ENCODE data around the gene PRR35. TPM values are rescaled to one million over a fixed set of nuclear protein-coding genes. Genes with fewer than 3 reads are reported as not detected.

PRR35 gene
- total and polyA plus RNA-seq, 2 donors (not counting 3 experiments of a cell fraction or from before 2014, with no cell fraction given), result not detected

DNA sequence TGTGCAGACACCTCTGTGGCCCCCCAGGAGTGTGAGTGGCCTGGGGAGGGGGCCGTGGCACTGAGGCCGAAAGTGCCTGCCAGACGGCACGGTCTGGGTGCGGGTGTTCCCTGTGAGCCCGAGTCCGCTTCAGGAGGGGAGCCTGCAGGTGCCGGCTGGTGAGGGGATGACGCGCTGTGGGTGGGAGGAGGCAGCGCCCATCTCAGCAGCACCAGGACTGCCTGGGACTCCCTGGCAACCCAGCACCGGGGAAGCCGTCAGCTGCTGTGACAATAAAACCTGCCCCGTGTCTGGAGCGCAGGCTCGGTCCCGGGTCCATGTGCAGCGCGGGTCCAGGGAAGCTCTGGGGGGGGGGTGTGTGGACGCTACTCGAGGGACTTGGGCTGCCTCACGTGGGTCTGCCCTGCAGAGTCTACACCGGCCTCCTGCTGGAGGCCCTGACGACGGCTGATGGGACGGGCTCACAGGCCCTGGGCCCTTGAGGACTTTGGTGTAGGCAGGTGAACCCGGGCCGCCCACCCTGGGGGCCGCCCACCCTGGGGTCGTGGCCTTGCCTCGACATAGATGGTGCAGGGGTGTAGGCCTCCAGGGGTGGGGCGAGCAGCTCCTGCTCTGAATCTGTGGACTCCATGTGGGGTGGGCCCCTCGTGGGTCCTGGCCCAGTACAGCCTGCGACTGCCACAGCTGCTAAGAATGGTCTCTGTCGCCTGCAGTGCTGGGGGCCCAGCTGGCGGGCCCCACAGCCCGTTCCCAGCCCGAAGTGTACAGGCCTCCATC is 23.8 kb downstream of the PRR35 start:
- no peaks in the 10 kb centered on the region for H3K27me3 ChIP-seq (ENCODE audit: control insufficient read depth in 2 of 2, insufficient read depth in 2 of 2, low read length in 2 of 2)
- H3K9me1 ChIP-seq (replicated peaks; ENCODE audit: control insufficient read depth, extremely low read depth, insufficient read depth, low read length), result no peaks in the 10 kb centered on the region
- no TSS peak for BruUV-seq (replicated peaks)
- no peak for TF ChIP-seq JUN (IDR thresholded peaks at IDR 0.05; ENCODE audit: borderline replicate concordance, insufficient read depth, insufficient read length, low read depth)
- no peak for TF ChIP-seq POLR2A (IDR thresholded peaks at IDR 0.05; ENCODE audit: low read depth, low read length)
- TF ChIP-seq, protein P1, sequence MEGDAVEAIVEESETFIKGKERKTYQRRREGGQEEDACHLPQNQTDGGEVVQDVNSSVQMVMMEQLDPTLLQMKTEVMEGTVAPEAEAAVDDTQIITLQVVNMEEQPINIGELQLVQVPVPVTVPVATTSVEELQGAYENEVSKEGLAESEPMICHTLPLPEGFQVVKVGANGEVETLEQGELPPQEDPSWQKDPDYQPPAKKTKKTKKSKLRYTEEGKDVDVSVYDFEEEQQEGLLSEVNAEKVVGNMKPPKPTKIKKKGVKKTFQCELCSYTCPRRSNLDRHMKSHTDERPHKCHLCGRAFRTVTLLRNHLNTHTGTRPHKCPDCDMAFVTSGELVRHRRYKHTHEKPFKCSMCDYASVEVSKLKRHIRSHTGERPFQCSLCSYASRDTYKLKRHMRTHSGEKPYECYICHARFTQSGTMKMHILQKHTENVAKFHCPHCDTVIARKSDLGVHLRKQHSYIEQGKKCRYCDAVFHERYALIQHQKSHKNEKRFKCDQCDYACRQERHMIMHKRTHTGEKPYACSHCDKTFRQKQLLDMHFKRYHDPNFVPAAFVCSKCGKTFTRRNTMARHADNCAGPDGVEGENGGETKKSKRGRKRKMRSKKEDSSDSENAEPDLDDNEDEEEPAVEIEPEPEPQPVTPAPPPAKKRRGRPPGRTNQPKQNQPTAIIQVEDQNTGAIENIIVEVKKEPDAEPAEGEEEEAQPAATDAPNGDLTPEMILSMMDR (IDR thresholded peaks at IDR 0.05; ENCODE audit: extremely low read depth in 1 of 2, insufficient read depth in 1 of 2, low read depth in 1 of 2, low read length in 2 of 2), result no peak
- TF ChIP-seq MAX (IDR thresholded peaks at IDR 0.05; ENCODE audit: insufficient read depth, insufficient read length), result no peak
- TF ChIP-seq FOS (IDR thresholded peaks at IDR 0.05; ENCODE audit: borderline replicate concordance, insufficient read depth, low read length), result no peak
- no peak for TF ChIP-seq POLR2AphosphoS5 (IDR thresholded peaks at IDR 0.05; ENCODE audit: insufficient read depth, low read depth, low read length)
- no peak for TF ChIP-seq MYC (IDR thresholded peaks at IDR 0.05; ENCODE audit: low read depth, low read length)
- TF ChIP-seq EZH2 (IDR thresholded peaks at IDR 0.05; ENCODE audit: borderline replicate concordance, low read depth, low read length, severe bottlenecking), result no peak
- no peak for TF ChIP-seq GATA2 (IDR thresholded peaks at IDR 0.05; ENCODE audit: insufficient read depth, insufficient read length, low read depth, low read length)
- H4K20me1 ChIP-seq (replicated peaks; ENCODE audit: control insufficient read depth, extremely low read depth, insufficient read depth, low read length), result no peaks in the 10 kb centered on the region
- FAIRE-seq, result no peak
- no peak overlapping the region for H2AFZ ChIP-seq (ENCODE audit: low read depth, low read length)
- H3K4me2 ChIP-seq (ENCODE audit: insufficient read depth, low read length), result no peak overlapping the region
- H3K9me3 ChIP-seq (replicated peaks; ENCODE audit: control insufficient read depth, insufficient read depth, low read length), result no peaks in the 10 kb centered on the region
- H3K4me1 ChIP-seq (ENCODE audit: control insufficient read depth, extremely low read depth, insufficient read depth, low read length), result peaks cover 8% of the 10 kb centered on the region
- DNase-seq (ENCODE audit: low read depth, low spot score), result no peak
- ChIA-PET POLR2A (no interaction called here), CTCF (no interaction called here)
- no peak overlapping the region for H3K27ac ChIP-seq (ENCODE audit: insufficient read depth, low read depth, low read length)
- dilution Hi-C loops (cut with MboI; ENCODE audit: extremely low pct_ligation_motif_present, low sequenced_read_pairs) (no loop called here), intact Hi-C loops (cut with micrococcal nuclease) (no loop called here)
- peaks cover 4% of the 10 kb centered on the region for H3K79me2 ChIP-seq (ENCODE audit: control insufficient read depth, insufficient read depth, low read length)
- no peak overlapping the region for H3K4me3 ChIP-seq (replicated peaks in 1 of 3; ENCODE audit: insufficient read depth in 1 of 3, low read depth in 1 of 3, low read length in 3 of 3)
- no peak overlapping the region for H3K9ac ChIP-seq (replicated peaks; ENCODE audit: extremely low read depth, insufficient read depth, low read length)
- H3K36me3 ChIP-seq (ENCODE audit: control insufficient read depth in 2 of 2, extremely low read depth in 1 of 2, insufficient read depth in 2 of 2, low read length in 2 of 2), result no peaks in the 10 kb centered on the region

Measured in endothelial cell of umbilical vein (primary cell).